DOHH2 (cell line): ENCODE results near the gene COX4I1.

Source experiments
- CTCF ChIP-seq: fragments of 200-600 bp; sonication (generic); IDR thresholded peaks from one replicate; pipeline ENCODE4 v1.5.1; 2014; ENCODE audit warnings: antibody characterized with exemption, mild to moderate bottlenecking, low read depth, low read length; ENCODE audit not compliant: poor library complexity, severe bottlenecking
- EZH2phosphoT487 ChIP-seq: fragments of 200-600 bp; sonication (generic); IDR thresholded peaks from 2 replicates; pipeline ENCODE4 v1.6.1; 2017; ENCODE audit warnings: borderline replicate concordance, mild to moderate bottlenecking, antibody characterized with exemption, low read length, moderate library complexity, mixed read lengths

- TF ChIP-seq CTCF = no peak
- TF ChIP-seq EZH2phosphoT487 = no peak
Observed at GRCh38 chr16:85853547-85854545, 54.4 kb downstream of the COX4I1 start.
